Body of pancreas (tissue), 4 donors: ENCODE results near the gene ADTRP. TPM values are rescaled to one million over a fixed set of nuclear protein-coding genes. Genes with fewer than 3 reads are reported as not detected.

ENCODE experiments used
- ATAC-seq: fragments of 150-250 bp; one replicate; pipeline ENCODE4 v1.9.1; 2016
- DNase-seq, 4 donors: peaks; one replicate each; pipeline ENCODE4 v3.0.0-alpha.2; 2019
- H3K27ac ChIP-seq, 4 donors: fragments of 200-600 bp; sonication (generic); 1 replicate in 3 of 4; 2 replicates in 1 of 4; pipeline versions ENCODE4 v1.5.1 to v1.6.1; 2016 to 2019; ENCODE audit warnings: mild to moderate bottlenecking in 1 of 4, mixed read lengths in 1 of 4, moderate library complexity in 1 of 4
- H3K27me3 ChIP-seq, 2 donors: fragments of 200-600 bp; sonication (generic); one replicate each; pipeline ENCODE4 v1.6.0; 2016; ENCODE audit warnings: mild to moderate bottlenecking in 1 of 2
- H3K36me3 ChIP-seq, 2 donors: fragments of 200-600 bp; sonication (generic); replicated peaks in 1 of 2; 2 replicates each; pipeline ENCODE4 v1.5.1; 2016; ENCODE audit warnings: low read depth in 2 of 2; ENCODE audit not compliant: insufficient read depth in 1 of 2
- H3K4me1 ChIP-seq: fragments of 200-600 bp; sonication (generic); one replicate; pipeline ENCODE4 v1.6.0; 2016
- H3K4me3 ChIP-seq, 2 donors: fragments of 200-600 bp; sonication (generic); 1 replicate in 1 of 2; 2 replicates in 1 of 2; pipeline ENCODE4 v1.5.1; 2016 to 2019
- H3K9me3 ChIP-seq, 3 donors: fragments of 200-600 bp; sonication (generic); 1 replicate in 2 of 3; 2 replicates in 1 of 3; pipeline ENCODE4 v1.5.1; 2016
- CTCF ChIP-seq, 7 experiments: fragments of 450-650 bp in 4 of 7; fragments of 200-600 bp in 3 of 7; sonication (generic) in 3 of 7; IDR thresholded peaks; one replicate each; pipeline ENCODE4 v1.5.1; 2016 to 2019; ENCODE audit warnings: antibody characterized with exemption in 7 of 7
- POLR2A ChIP-seq, 3 donors: fragments of 450-650 bp; IDR thresholded peaks; one replicate each; pipeline ENCODE4 v1.6.1; 2016; ENCODE audit warnings: antibody characterized with exemption in 3 of 3, mild to moderate bottlenecking in 2 of 3
- WGBS, 2 donors: methylation state at CpG; one replicate each; pipeline ENCODE4 v1.1.5; 2017; 5-methylcytosine and 5-hydroxymethylcytosine counted together
- intact Hi-C: fragments of 100-400 bp; cut with DNase I; formaldehyde crosslinking; loops from one replicate; pipeline ENCODE4 v1.15.1; 2023
- total RNA-seq, 2 donors: library from RNA; depleted of rRNA; stranded (reverse); fragments of >200 nt; gene quantifications; one replicate each; pipeline ENCODE4 v1.1.0, GENCODE V29; 2016

Gene ADTRP
- total RNA-seq, 2 donors from 2014 or later = not detected

- no peak for DNase-seq
- intact Hi-C loops = no loop called here
- WGBS, 2 donors = 85 to 100% methylated on average over 1 of the region's 1 CpG
- ATAC-seq = no peak
- no peak overlapping the region for H3K4me3 ChIP-seq
- H3K4me1 ChIP-seq = peaks cover 6% of the 10 kb centered on the region
- H3K27me3 ChIP-seq = no peaks in the 10 kb centered on the region
- H3K27ac ChIP-seq = no peak overlapping the region
- H3K9me3 ChIP-seq = no peaks in the 10 kb centered on the region
- TF ChIP-seq POLR2A (IDR thresholded peaks at IDR 0.05) = no peak
- no peak for TF ChIP-seq CTCF (IDR thresholded peaks at IDR 0.05)
- no peaks in the 10 kb centered on the region for H3K36me3 ChIP-seq
Observed at GRCh38 chr6:11744101-11744500, 34.5 kb downstream of the ADTRP start.

- intact Hi-C loops = no loop called here
- TF ChIP-seq POLR2A (IDR thresholded peaks at IDR 0.05) (no peak), CTCF (IDR thresholded peaks at IDR 0.05) (no peak)
- ATAC-seq (no peak), DNase-seq (no peak)
- WGBS, 2 donors = 73 to 90% methylated on average over 4 of the region's 4 CpGs
- Histone ChIP-seq H3K4me3 (no peak overlapping the region), H3K9me3 (no peaks in the 10 kb centered on the region), H3K36me3 (no peaks in the 10 kb centered on the region), H3K27ac (no peak overlapping the region), H3K4me1 (peaks cover 6% of the 10 kb centered on the region), H3K27me3 (no peaks in the 10 kb centered on the region)
Observed at GRCh38 chr6:11740875-11741274, 37.7 kb downstream of the ADTRP start.

- Histone ChIP-seq H3K4me1 (peaks cover 11% of the 10 kb centered on the region), H3K27ac (no peak overlapping the region), H3K36me3 (no peaks in the 10 kb centered on the region), H3K9me3 (no peaks in the 10 kb centered on the region), H3K4me3 (no peak overlapping the region), H3K27me3 (no peaks in the 10 kb centered on the region)
- DNase-seq (no peak), ATAC-seq (no peak)
- TF ChIP-seq POLR2A (IDR thresholded peaks at IDR 0.05) (no peak), CTCF (IDR thresholded peaks at IDR 0.05) (no peak)
- intact Hi-C loops = no loop called here
- WGBS, 2 donors = 57 to 76% methylated on average over 8 of the region's 8 CpGs
Observed at GRCh38 chr6:11738661-11739375, 39.8 kb downstream of the ADTRP start.

GRCh38 chr6:11738234-11738633, 40.4 kb downstream of the ADTRP start:
- Histone ChIP-seq H3K4me3 (no peak overlapping the region), H3K4me1 (peaks cover 11% of the 10 kb centered on the region), H3K9me3 (no peaks in the 10 kb centered on the region), H3K27ac (no peak overlapping the region), H3K27me3 (no peaks in the 10 kb centered on the region), H3K36me3 (no peaks in the 10 kb centered on the region)
- DNase-seq (no peak), ATAC-seq (no peak)
- intact Hi-C loops = no loop called here
- TF ChIP-seq CTCF (IDR thresholded peaks at IDR 0.05) = no peak
- WGBS, 2 donors = 82% methylated on average over 2 to 3 of the region's 3 CpGs

- no peak for ATAC-seq
- no peak overlapping the region for H3K4me3 ChIP-seq
- no peaks in the 10 kb centered on the region for H3K36me3 ChIP-seq
- TF ChIP-seq CTCF (IDR thresholded peaks at IDR 0.05) (no peak), POLR2A (IDR thresholded peaks at IDR 0.05) (no peak)
- no peaks in the 10 kb centered on the region for H3K9me3 ChIP-seq
- no peak overlapping the region for H3K27ac ChIP-seq
- H3K27me3 ChIP-seq = no peaks in the 10 kb centered on the region
- WGBS, 2 donors = 81 to 90% methylated on average over 7 of the region's 7 CpGs
- peaks cover 8% of the 10 kb centered on the region for H3K4me1 ChIP-seq
- intact Hi-C loops = no loop called here
- no peak for DNase-seq
Observed at GRCh38 chr6:11736601-11737000, 42.0 kb downstream of the ADTRP start.
